Loucy (cell line): ENCODE data around the gene TMEM132A.

ENCODE experiments used
- H2AFZ ChIP-seq: fragments of 200-600 bp; sonication (generic); 2 replicates; pipeline ENCODE4 v1.6.0; 2016; ENCODE audit warnings: antibody characterized with exemption, mild to moderate bottlenecking, low read length, moderate library complexity
- H3F3A ChIP-seq: fragments of 200-600 bp; 2 replicates; pipeline ENCODE4 v1.6.0; 2016; ENCODE audit warnings: antibody characterized with exemption, low read depth, mild to moderate bottlenecking
- H3K27me3 ChIP-seq: fragments of 200-600 bp; sonication (generic); 2 replicates; pipeline ENCODE4 v1.6.1; 2014; ENCODE audit warnings: low read length, mild to moderate bottlenecking; ENCODE audit not compliant: insufficient read depth, poor library complexity, severe bottlenecking
- H3K36me3 ChIP-seq: fragments of 200-600 bp; sonication (generic); 2 replicates; pipeline ENCODE4 v1.6.1; 2016; ENCODE audit warnings: low read length; ENCODE audit not compliant: insufficient read depth
- H3K4me1 ChIP-seq: fragments of 200-600 bp; sonication (generic); 2 replicates; pipeline ENCODE4 v1.5.1; 2014; ENCODE audit warnings: low read length, mild to moderate bottlenecking; ENCODE audit not compliant: insufficient read depth, poor library complexity, severe bottlenecking
- H3K4me2 ChIP-seq: fragments of 200-600 bp; sonication (generic); 2 replicates; pipeline ENCODE4 v1.6.0; 2014; ENCODE audit warnings: antibody characterized with exemption, low read length, low read depth, mild to moderate bottlenecking; ENCODE audit not compliant: poor library complexity, severe bottlenecking
- H3K4me3 ChIP-seq: fragments of 200-600 bp; sonication (generic); 2 replicates; pipeline ENCODE4 v1.5.1; 2014; ENCODE audit warnings: low read length, mild to moderate bottlenecking, mixed read lengths; ENCODE audit not compliant: poor library complexity, severe bottlenecking
- H3K79me2 ChIP-seq: fragments of 200-600 bp; sonication (generic); 2 replicates; pipeline ENCODE4 v1.6.1; 2014; ENCODE audit warnings: low read length; ENCODE audit not compliant: insufficient read depth
- H3K9ac ChIP-seq: fragments of 200-600 bp; sonication (generic); 2 replicates; pipeline ENCODE4 v1.6.0; 2014; ENCODE audit warnings: mild to moderate bottlenecking, low read depth, low read length, moderate library complexity; ENCODE audit not compliant: poor library complexity, severe bottlenecking
- H3K9me2 ChIP-seq: fragments of 200-600 bp; sonication (generic); replicated peaks from 2 replicates; pipeline ENCODE4 v1.6.1; 2016; ENCODE audit warnings: low read depth, low read length, mixed read lengths
- H3K9me3 ChIP-seq: fragments of 200-600 bp; sonication (generic); 2 replicates; pipeline ENCODE4 v1.6.1; 2014; ENCODE audit warnings: mild to moderate bottlenecking, antibody characterized with exemption, low read length, low read depth; ENCODE audit not compliant: insufficient read depth
- H4K20me1 ChIP-seq: fragments of 200-600 bp; sonication (generic); 2 replicates; pipeline ENCODE4 v1.6.0; 2014; ENCODE audit warnings: antibody characterized with exemption, low read length, mild to moderate bottlenecking; ENCODE audit not compliant: insufficient read depth, poor library complexity, severe bottlenecking
- EZH2phosphoT487 ChIP-seq: fragments of 200-600 bp; IDR thresholded peaks from 2 replicates; pipeline ENCODE4 v1.6.1; 2018; ENCODE audit warnings: antibody characterized with exemption, mild to moderate bottlenecking, moderate library complexity, borderline replicate concordance
- TF ChIP-seq, protein P1 (sequence below): fragments of 200-600 bp; sonication (generic); conservative IDR thresholded peaks from 2 replicates; pipeline ENCODE4 v1.5.1; 2014; ENCODE audit warnings: mild to moderate bottlenecking, antibody characterized with exemption, low read length

The TMEM132A gene

DNA sequence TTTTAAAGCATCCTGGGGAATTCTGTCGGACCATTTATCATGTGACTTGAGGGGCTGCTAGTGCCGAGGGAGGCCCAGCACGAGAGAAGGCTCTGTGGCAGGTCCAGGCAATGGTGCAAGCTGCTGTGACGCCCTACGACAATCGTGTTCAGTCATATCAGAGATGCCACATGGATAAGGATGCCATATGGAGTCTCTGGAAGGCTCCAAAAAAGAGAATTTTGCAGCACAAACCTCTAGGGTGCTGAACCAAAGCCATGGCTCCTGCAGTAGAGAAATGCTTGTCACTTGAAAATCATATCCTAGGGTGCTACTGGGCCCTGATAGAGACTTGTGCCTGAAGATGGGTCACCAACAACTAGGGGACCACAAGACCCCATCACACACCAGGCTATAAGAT lies 40.5 kb downstream of the TMEM132A start:
- no peaks in the 10 kb centered on the region for H3K9me3 ChIP-seq
- H3K9ac ChIP-seq, result no peak overlapping the region
- no peaks in the 10 kb centered on the region for H3K36me3 ChIP-seq
- no peak overlapping the region for H3K4me2 ChIP-seq
- TF ChIP-seq, protein P1, sequence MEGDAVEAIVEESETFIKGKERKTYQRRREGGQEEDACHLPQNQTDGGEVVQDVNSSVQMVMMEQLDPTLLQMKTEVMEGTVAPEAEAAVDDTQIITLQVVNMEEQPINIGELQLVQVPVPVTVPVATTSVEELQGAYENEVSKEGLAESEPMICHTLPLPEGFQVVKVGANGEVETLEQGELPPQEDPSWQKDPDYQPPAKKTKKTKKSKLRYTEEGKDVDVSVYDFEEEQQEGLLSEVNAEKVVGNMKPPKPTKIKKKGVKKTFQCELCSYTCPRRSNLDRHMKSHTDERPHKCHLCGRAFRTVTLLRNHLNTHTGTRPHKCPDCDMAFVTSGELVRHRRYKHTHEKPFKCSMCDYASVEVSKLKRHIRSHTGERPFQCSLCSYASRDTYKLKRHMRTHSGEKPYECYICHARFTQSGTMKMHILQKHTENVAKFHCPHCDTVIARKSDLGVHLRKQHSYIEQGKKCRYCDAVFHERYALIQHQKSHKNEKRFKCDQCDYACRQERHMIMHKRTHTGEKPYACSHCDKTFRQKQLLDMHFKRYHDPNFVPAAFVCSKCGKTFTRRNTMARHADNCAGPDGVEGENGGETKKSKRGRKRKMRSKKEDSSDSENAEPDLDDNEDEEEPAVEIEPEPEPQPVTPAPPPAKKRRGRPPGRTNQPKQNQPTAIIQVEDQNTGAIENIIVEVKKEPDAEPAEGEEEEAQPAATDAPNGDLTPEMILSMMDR, result no peak
- no peak for TF ChIP-seq EZH2phosphoT487
- no peaks in the 10 kb centered on the region for H3K9me2 ChIP-seq
- no peaks in the 10 kb centered on the region for H3K4me1 ChIP-seq
- H3K27me3 ChIP-seq, result peaks cover 10% of the 10 kb centered on the region
- H3F3A ChIP-seq, result no peaks in the 10 kb centered on the region
- H2AFZ ChIP-seq, result no peak overlapping the region
- no peak overlapping the region for H3K4me3 ChIP-seq
- no peaks in the 10 kb centered on the region for H4K20me1 ChIP-seq
- H3K79me2 ChIP-seq, result no peaks in the 10 kb centered on the region

DNA sequence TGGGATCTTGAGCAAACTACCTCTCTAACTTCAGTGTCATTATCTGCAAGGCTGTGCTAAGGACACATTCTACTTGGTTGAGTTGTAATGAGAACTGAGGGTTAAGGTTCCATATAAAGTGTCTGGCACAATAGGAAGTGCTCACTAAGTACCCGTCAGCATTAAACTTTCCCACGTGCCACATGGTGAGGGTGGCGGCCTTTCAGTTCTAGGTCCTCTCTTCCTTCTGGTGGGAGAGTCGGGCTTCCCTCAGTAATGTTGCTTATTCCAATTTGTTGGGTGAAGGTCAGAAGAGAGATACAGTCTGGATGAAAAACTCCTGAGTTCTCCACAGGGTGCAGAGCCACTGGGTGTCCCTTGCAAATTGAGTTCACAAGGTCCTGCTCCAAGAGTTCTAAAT lies 42.6 kb downstream of the TMEM132A start:
- H3K27me3 ChIP-seq, result peaks cover 10% of the 10 kb centered on the region
- H4K20me1 ChIP-seq, result no peaks in the 10 kb centered on the region
- peaks cover 2% of the 10 kb centered on the region; the same call in 1 of the 2 replicates for H3K79me2 ChIP-seq
- H3K36me3 ChIP-seq, result no peaks in the 10 kb centered on the region
- TF ChIP-seq EZH2phosphoT487, result no peak
- TF ChIP-seq, protein P1, result no peak
- no peak overlapping the region for H3K9ac ChIP-seq
- H3K4me3 ChIP-seq, result no peak overlapping the region
- peaks cover 14% of the 10 kb centered on the region for H3K4me1 ChIP-seq
- H3K9me3 ChIP-seq, result no peaks in the 10 kb centered on the region
- no peaks in the 10 kb centered on the region for H3K9me2 ChIP-seq
- no peak overlapping the region for H3K4me2 ChIP-seq
- H2AFZ ChIP-seq, result no peak overlapping the region
- no peaks in the 10 kb centered on the region for H3F3A ChIP-seq

DNA sequence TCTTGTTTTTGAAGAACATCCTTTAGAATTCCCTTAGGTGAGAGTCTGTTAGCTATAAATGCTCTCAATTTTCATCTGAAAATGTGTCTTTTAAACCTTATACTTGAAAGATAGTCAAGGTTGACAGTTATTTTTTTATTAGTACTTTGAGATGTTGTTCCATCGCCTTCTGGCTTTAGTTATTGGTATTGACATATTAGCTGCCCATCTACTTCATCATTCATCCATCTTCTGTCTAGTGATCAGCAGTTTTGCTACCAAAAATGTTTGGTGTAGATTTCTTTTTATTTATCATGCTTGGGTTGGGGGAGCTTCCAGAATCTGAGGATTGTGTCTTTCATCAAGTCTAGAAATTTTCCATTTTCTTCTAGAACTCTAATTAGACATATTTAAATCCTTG lies 44.0 kb downstream of the TMEM132A start:
- Histone ChIP-seq H3K9ac (no peak overlapping the region), H3F3A (no peaks in the 10 kb centered on the region), H3K27me3 (no peaks in the 10 kb centered on the region), H3K4me1 (peaks cover 28% of the 10 kb centered on the region), H3K9me2 (no peaks in the 10 kb centered on the region), H3K9me3 (no peaks in the 10 kb centered on the region), H3K4me3 (no peak overlapping the region), H3K36me3 (no peaks in the 10 kb centered on the region), H4K20me1 (no peaks in the 10 kb centered on the region), H3K79me2 (peaks cover 11% of the 10 kb centered on the region; the same call in 1 of the 2 replicates), H3K4me2 (no peak overlapping the region), H2AFZ (no peak overlapping the region)
- TF ChIP-seq EZH2phosphoT487, result no peak
- TF ChIP-seq, protein P1, result no peak
